ENCODE measurements around the gene PCDHGA5.
"Not testable (repeated sequence)": the region's sequence is repeated elsewhere in the genome, so short reads cannot be mapped to it uniquely, and the experiment has no call there.

Gene PCDHGA5

GRCh38 chr5:141363952-141364660 is at the start of gene PCDHGA5:
Gene PCDHGA5, plus strand, starts transcription at chr5:141364162. Its CDS starts 169 bp downstream, at chr5:141364331.
- no peak for DNase-seq

GRCh38 chr5:141316963-141317362 is 47.0 kb upstream of the PCDHGA5 start:
- DNase-seq, result not testable (repeated sequence)

- no peak for DNase-seq
These were observed 44.8 kb upstream of the PCDHGA5 start for GRCh38 chr5:141319202-141319601.

GRCh38 chr5:141319699-141320098 is 44.3 kb upstream of the PCDHGA5 start:
- no peak for DNase-seq

- DNase-seq, result peak; percentile 94
These were observed 43.5 kb upstream of the PCDHGA5 start, which contains the start of gene TAF7 for GRCh38 chr5:141320225-141321169. Gene TAF7, minus strand, starts transcription at chr5:141320784. Its CDS starts 740 bp downstream, at chr5:141320044.

GRCh38 chr5:141322261-141322660 is 41.7 kb upstream of the PCDHGA5 start:
- DNase-seq, result no peak

GRCh38 chr5:141326088-141326854 is 37.7 kb upstream of the PCDHGA5 start:
- peak; percentile 79 for DNase-seq

- DNase-seq, result no peak
These were observed 35.7 kb upstream of the PCDHGA5 start for GRCh38 chr5:141328231-141328630.

- peak; percentile 38 for DNase-seq
These were observed 33.5 kb upstream of the PCDHGA5 start, which contains the start of gene PCDHGA1 for GRCh38 chr5:141330299-141331080. Gene PCDHGA1, plus strand, starts transcription at chr5:141330514.

GRCh38 chr5:141332571-141332970 is 31.4 kb upstream of the PCDHGA5 start:
- not testable (repeated sequence) for DNase-seq

- DNase-seq, result peak; percentile 11
These were observed 25.2 kb upstream of the PCDHGA5 start, which contains the start of gene PCDHGA2 for GRCh38 chr5:141338538-141339306. Gene PCDHGA2, plus strand, starts transcription at chr5:141338760.

GRCh38 chr5:141340781-141341354 is 23.1 kb upstream of the PCDHGA5 start:
- DNase-seq, result not testable (repeated sequence)

- DNase-seq, result no peak
These were observed 21.2 kb upstream of the PCDHGA5 start for GRCh38 chr5:141342773-141343172.

GRCh38 chr5:141343242-141343952 is 20.6 kb upstream of the PCDHGA5 start, which contains the start of gene PCDHGA3:
Gene PCDHGA3, plus strand, starts transcription at chr5:141343829. Its CDS starts 205 bp downstream, at chr5:141344034.
- DNase-seq, result peak; percentile 14

- no peak for DNase-seq
These were observed 20.0 kb upstream of the PCDHGA5 start for GRCh38 chr5:141343953-141344463.

- DNase-seq, result no peak
These were observed 18.6 kb upstream of the PCDHGA5 start for GRCh38 chr5:141345327-141345726.

GRCh38 chr5:141346017-141346416 is 17.9 kb upstream of the PCDHGA5 start:
- DNase-seq, result not testable (repeated sequence)

- DNase-seq, result peak; percentile 48
These were observed 13.9 kb upstream of the PCDHGA5 start, which contains the start of gene PCDHGB1 for GRCh38 chr5:141349917-141350619. Gene PCDHGB1, plus strand, starts transcription at chr5:141350099. Its CDS starts 162 bp downstream, at chr5:141350261.

GRCh38 chr5:141351591-141351990 is 12.4 kb upstream of the PCDHGA5 start:
- no peak for DNase-seq
